Glutamatergic neuron (in vitro differentiated cells): Measurements from ENCODE around the gene ABHD6. TPM values are rescaled to one million over a fixed set of nuclear protein-coding genes. Genes with fewer than 3 reads are reported as not detected.

Experiments used
- DNase-seq: peaks from one replicate; pipeline ENCODE4 v3.0.0; 2022
- H3K27ac Mint-ChIP-seq: one replicate; pipeline ENCODE4 v1.8.0; 2020; ENCODE audit warnings: mild to moderate bottlenecking, mixed read lengths, inconsistent platforms; ENCODE audit not compliant: unreplicated experiment
- H3K27me3 Mint-ChIP-seq: one replicate; pipeline ENCODE4 v1.8.0; 2020; ENCODE audit warnings: mild to moderate bottlenecking, moderate library complexity, mixed read lengths, inconsistent platforms; ENCODE audit not compliant: unreplicated experiment
- H3K36me3 Mint-ChIP-seq: one replicate; pipeline ENCODE4 v1.8.0; 2020; ENCODE audit warnings: mild to moderate bottlenecking, mixed read lengths, inconsistent platforms; ENCODE audit not compliant: unreplicated experiment
- H3K4me1 Mint-ChIP-seq: one replicate; pipeline ENCODE4 v1.8.0; 2020; ENCODE audit warnings: mild to moderate bottlenecking, low read depth, mixed read lengths, inconsistent platforms; ENCODE audit not compliant: unreplicated experiment
- H3K4me3 Mint-ChIP-seq: one replicate; pipeline ENCODE4 v1.8.0; 2020; ENCODE audit warnings: mild to moderate bottlenecking, mixed read lengths, inconsistent platforms; ENCODE audit not compliant: unreplicated experiment
- H3K9me3 Mint-ChIP-seq: one replicate; pipeline ENCODE4 v1.8.0; 2020; ENCODE audit warnings: mild to moderate bottlenecking, moderate library complexity, mixed read lengths, inconsistent platforms; ENCODE audit not compliant: unreplicated experiment
- total RNA-seq: library from RNA; stranded (reverse); fragmentation: NEBNext Ultra II Directional; extraction: Animal tissue kit (Norgen Biotek cat#: 25700); gene quantifications from one replicate; pipeline ENCODE4 v1.2.1, GENCODE V29; 2021; ENCODE audit not compliant: unreplicated experiment
- TF ChIP-seq, protein P1 (sequence below): fragments of 200-600 bp; sonication (generic); IDR thresholded peaks from one replicate; pipeline ENCODE4 v1.5.0; 2021; ENCODE audit not compliant: partially characterized antibody, unreplicated experiment

The ABHD6 gene
- total RNA-seq, 1 donor from 2014 or later, result 46.0 TPM

DNA sequence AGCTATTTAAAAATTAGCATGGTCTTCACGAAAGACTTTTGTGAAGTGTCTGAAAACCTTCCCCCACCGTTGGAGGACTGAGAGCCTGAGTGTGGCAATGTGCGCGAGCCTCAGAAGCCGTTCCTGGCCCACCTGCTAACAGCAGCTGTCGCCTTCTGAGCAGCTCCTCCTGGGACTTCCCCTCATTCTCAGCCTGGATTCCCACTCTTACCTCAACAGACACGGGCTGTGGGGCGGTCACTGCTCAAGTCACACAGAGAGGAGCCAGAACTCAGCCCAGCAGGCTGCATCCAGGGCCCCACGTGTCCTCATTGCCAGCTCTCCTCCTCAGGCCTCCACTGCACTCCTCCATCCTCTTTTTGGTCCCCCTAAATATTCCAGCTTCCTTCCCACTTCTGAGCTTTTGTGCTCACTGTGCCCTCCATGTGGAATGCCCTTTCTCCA, 34.7 kb upstream of the ABHD6 start:
- TF ChIP-seq, protein P1, sequence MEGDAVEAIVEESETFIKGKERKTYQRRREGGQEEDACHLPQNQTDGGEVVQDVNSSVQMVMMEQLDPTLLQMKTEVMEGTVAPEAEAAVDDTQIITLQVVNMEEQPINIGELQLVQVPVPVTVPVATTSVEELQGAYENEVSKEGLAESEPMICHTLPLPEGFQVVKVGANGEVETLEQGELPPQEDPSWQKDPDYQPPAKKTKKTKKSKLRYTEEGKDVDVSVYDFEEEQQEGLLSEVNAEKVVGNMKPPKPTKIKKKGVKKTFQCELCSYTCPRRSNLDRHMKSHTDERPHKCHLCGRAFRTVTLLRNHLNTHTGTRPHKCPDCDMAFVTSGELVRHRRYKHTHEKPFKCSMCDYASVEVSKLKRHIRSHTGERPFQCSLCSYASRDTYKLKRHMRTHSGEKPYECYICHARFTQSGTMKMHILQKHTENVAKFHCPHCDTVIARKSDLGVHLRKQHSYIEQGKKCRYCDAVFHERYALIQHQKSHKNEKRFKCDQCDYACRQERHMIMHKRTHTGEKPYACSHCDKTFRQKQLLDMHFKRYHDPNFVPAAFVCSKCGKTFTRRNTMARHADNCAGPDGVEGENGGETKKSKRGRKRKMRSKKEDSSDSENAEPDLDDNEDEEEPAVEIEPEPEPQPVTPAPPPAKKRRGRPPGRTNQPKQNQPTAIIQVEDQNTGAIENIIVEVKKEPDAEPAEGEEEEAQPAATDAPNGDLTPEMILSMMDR, result no peak
- Mint-ChIP-seq H3K9me3 (peaks cover 21% of the 10 kb centered on the region), H3K27ac (peak overlapping the region; percentile 95), H3K27me3 (peaks cover 22% of the 10 kb centered on the region), H3K4me3 (peak overlapping the region; percentile 79), H3K36me3 (no peaks in the 10 kb centered on the region), H3K4me1 (peaks cover 34% of the 10 kb centered on the region)
- peak; percentile 79 for DNase-seq

DNA sequence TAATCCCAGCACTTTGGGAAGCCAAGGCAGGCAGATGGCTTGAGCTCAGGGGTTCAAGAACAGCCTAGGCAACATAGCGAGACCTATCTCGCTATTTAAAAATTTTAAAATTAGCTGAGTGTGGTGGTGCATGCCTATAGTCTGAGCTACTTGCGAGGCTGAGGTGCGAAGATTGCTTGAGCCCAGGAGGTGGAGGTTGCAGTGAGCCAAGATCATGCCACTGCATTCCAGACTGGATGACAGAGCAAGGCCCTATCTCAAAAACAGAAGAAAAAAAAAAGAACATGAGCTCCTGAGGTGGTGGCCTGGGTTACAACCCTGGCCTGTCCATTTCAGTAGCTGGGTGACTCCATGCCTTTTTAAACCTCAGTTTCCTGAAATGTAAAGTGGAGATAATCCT, 34.1 kb upstream of the ABHD6 start:
- H3K36me3 Mint-ChIP-seq, result no peaks in the 10 kb centered on the region
- DNase-seq, result no peak
- H3K4me1 Mint-ChIP-seq, result peaks cover 32% of the 10 kb centered on the region
- peaks cover 23% of the 10 kb centered on the region for H3K9me3 Mint-ChIP-seq
- TF ChIP-seq, protein P1, result no peak
- H3K27ac Mint-ChIP-seq, result peak overlapping the region; percentile 95
- H3K27me3 Mint-ChIP-seq, result peaks cover 22% of the 10 kb centered on the region
- H3K4me3 Mint-ChIP-seq, result peak overlapping the region; percentile 79

DNA sequence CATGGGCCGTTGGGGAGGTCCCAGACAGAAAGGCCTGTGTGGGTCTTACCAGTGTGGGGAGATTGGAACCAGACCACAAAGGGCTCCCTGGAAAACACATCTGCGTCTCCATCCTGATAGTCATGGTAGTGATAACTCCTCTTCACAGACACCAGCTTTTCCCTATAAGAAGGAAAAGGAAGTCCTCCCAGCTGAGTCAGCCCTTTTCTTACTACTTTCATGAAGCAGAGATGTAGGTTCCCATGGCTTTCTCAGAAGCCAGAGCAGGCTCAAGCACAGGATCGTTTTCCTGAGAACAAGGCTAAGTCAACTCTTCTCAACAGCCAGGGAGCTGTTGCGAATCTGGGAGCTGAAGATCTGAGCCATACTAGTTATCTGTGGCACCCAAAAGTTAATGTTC, 32.9 kb upstream of the ABHD6 start:
- DNase-seq, result no peak
- peaks cover 23% of the 10 kb centered on the region for H3K9me3 Mint-ChIP-seq
- no peaks in the 10 kb centered on the region for H3K36me3 Mint-ChIP-seq
- H3K4me3 Mint-ChIP-seq, result no peak overlapping the region
- H3K4me1 Mint-ChIP-seq, result peaks cover 29% of the 10 kb centered on the region
- peaks cover 22% of the 10 kb centered on the region for H3K27me3 Mint-ChIP-seq
- H3K27ac Mint-ChIP-seq, result no peak overlapping the region
- TF ChIP-seq, protein P1, result no peak

DNA sequence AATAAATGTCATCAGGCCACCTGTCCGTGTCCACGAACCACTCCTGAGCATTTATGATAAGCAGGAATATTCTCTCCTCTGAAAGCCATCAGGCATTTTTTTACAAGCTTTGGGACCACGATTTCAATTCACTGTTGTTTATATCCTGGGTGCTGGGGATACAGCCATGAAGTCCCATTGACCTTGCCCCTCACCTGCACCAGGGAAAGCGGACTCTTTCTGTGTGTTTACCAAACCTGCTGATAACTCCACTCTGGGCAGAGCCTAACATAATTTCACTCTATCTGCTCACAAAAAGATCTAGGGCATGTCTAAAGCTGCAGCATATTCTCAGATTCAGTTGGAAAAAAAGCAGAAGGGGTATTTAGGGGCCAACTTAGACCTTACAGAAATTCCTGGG, 31.6 kb upstream of the ABHD6 start:
- H3K4me1 Mint-ChIP-seq, result peaks cover 21% of the 10 kb centered on the region
- H3K27me3 Mint-ChIP-seq, result peaks cover 19% of the 10 kb centered on the region
- TF ChIP-seq, protein P1, result no peak
- peaks cover 19% of the 10 kb centered on the region for H3K9me3 Mint-ChIP-seq
- H3K4me3 Mint-ChIP-seq, result no peak overlapping the region
- H3K27ac Mint-ChIP-seq, result no peak overlapping the region
- no peak for DNase-seq
- H3K36me3 Mint-ChIP-seq, result no peaks in the 10 kb centered on the region

DNA sequence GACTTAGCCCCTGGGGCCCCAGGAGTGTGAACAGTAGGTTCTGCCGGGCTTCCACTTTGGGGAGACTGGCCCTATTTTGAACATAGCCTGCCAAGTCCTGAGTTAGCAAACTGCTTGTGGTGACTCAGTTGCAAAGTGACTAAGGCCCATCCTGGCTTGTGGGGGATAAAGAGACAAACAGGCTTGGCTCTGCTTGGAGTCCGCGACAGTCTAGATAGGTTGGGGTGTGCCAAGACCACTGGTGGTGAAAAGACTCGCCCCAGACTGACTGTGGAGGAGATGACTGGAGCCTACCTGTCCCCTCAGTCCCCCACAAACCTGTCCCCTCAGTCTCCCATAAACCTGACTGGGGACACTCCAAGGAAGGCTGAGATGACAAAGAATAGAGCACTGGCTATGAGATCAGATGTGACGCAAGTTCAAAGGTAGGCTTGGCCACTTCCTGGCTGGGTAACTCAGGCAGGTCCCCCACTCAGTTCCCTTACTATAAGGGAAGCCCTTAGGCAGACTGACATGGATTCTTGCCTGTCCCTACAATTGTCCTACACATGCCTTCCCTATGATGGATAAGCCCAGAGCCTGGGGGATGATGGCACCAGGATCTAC, 31.1 kb upstream of the ABHD6 start:
- TF ChIP-seq, protein P1, result no peak
- Mint-ChIP-seq H3K4me1 (peaks cover 18% of the 10 kb centered on the region), H3K9me3 (peaks cover 15% of the 10 kb centered on the region), H3K27ac (no peak overlapping the region), H3K36me3 (no peaks in the 10 kb centered on the region), H3K4me3 (no peak overlapping the region), H3K27me3 (peaks cover 15% of the 10 kb centered on the region)
- no peak for DNase-seq
